HepG2 (cell line): ENCODE measurements around the gene EIF1AD. TPM values are rescaled to one million over a fixed set of nuclear protein-coding genes. Genes with fewer than 3 reads are reported as not detected.

ENCODE experiments used
- ADNP ChIP-seq: sonication (generic); formaldehyde crosslinking; IDR thresholded peaks from 2 replicates; pipeline ENCODE4 v1.4.0; 2020; ENCODE audit warnings: missing genetic modification reagents
- HOMEZ ChIP-seq: IDR thresholded peaks from 2 replicates; pipeline ENCODE4 v1.6.1; 2016; ENCODE audit warnings: low read depth
- KDM5A ChIP-seq: fragments of 200-600 bp; sonication (generic); IDR thresholded peaks from 2 replicates; pipeline ENCODE4 v1.7.0; 2018; ENCODE audit warnings: antibody characterized with exemption, mild to moderate bottlenecking, low read length, borderline replicate concordance
- LRRFIP1 ChIP-seq: sonication (generic); formaldehyde crosslinking; conservative IDR thresholded peaks from 2 replicates; pipeline ENCODE4 v1.4.0; 2020; ENCODE audit warnings: missing genetic modification reagents
- PRDM10 ChIP-seq: sonication (generic); formaldehyde crosslinking; IDR thresholded peaks from 2 replicates; pipeline ENCODE4 v1.4.0; 2020; ENCODE audit warnings: low read depth, missing genetic modification reagents
- RXRA ChIP-seq: sonication (generic); formaldehyde crosslinking; IDR thresholded peaks from 2 replicates; pipeline ENCODE4 v1.5.1; 2020; ENCODE audit warnings: missing genetic modification reagents
- TFE3 ChIP-seq: IDR thresholded peaks from 2 replicates; pipeline ENCODE4 v1.6.1; 2016
- TRAFD1 ChIP-seq: sonication (generic); formaldehyde crosslinking; IDR thresholded peaks from 2 replicates; pipeline ENCODE4 v1.5.1; 2020; ENCODE audit warnings: missing genetic modification reagents, mild to moderate bottlenecking, borderline replicate concordance
- ZNF232 ChIP-seq: sonication (generic); formaldehyde crosslinking; IDR thresholded peaks from 2 replicates; pipeline ENCODE4 v1.4.0; 2020; ENCODE audit warnings: missing genetic modification reagents, borderline replicate concordance
- ZNF558 ChIP-seq: sonication (generic); formaldehyde crosslinking; IDR thresholded peaks from 2 replicates; pipeline ENCODE4 v1.9.0; 2022; ENCODE audit warnings: mild to moderate bottlenecking, missing genetic modification reagents, borderline replicate concordance
- ZNF687 ChIP-seq: sonication (generic); formaldehyde crosslinking; IDR thresholded peaks from 2 replicates; pipeline ENCODE4 v1.5.1; 2020; ENCODE audit warnings: mild to moderate bottlenecking, missing genetic modification reagents, moderate library complexity
- ZNF878 ChIP-seq: sonication (generic); formaldehyde crosslinking; IDR thresholded peaks from 2 replicates; pipeline ENCODE4 v1.8.1; 2023; ENCODE audit warnings: mild to moderate bottlenecking, missing genetic modification reagents, moderate library complexity
- polyA plus RNA-seq, 8 experiments: library from polyadenylated mRNA; depleted of rRNA in 3 of 8; stranded (reverse) in 7 of 8; unstranded in 1 of 8; fragments of >200 nt; fragmentation: Illumina TruSeq in 4 of 8; extraction: Trizol in 4 of 8; gene quantifications; 2 replicates each; pipeline versions ENCODE4 v1.2.1 to v1.2.3, GENCODE V29; 2011 to 2016; ENCODE audit warnings: low read depth in 4 of 8, missing spikeins in 1 of 8, mixed read lengths in 1 of 8; ENCODE audit not compliant: insufficient read depth in 1 of 8
- total RNA-seq, 5 experiments: library from RNA; depleted of rRNA; stranded (reverse); fragments of >200 nt; fragmentation: Illumina TruSeq; extraction: Trizol; gene quantifications; 2 replicates each; pipeline ENCODE4 v1.2.3, GENCODE V29; 2016; ENCODE audit warnings: low read depth in 1 of 5

Gene EIF1AD
- total and polyA plus RNA-seq, 2 of the 13 experiments (the other 11 are each of a cell fraction or from before 2014, with no cell fraction given) = 18.2 to 30.8 TPM

GRCh38 chr11:66022401-66023185 is 20.6 kb upstream of the EIF1AD start (continued):
- TF ChIP-seq ZNF687 (CRISPR knock-in tag) = peak; percentile 76
- no peak for TF ChIP-seq ZNF558
- TF ChIP-seq ZNF878 (CRISPR knock-in tag) = no peak
- no peak for TF ChIP-seq TFE3 (CRISPR knock-in tag)
- TF ChIP-seq ZNF232 (CRISPR knock-in tag) = no peak
- TF ChIP-seq ADNP (CRISPR knock-in tag) = 0 out of 2 replicates have a peak, but pooled peaks have one; percentile 9
- TF ChIP-seq LRRFIP1 (CRISPR knock-in tag) = no peak
- no peak for TF ChIP-seq KDM5A
- peak; percentile 35; the same call in 1 of the 2 replicates for TF ChIP-seq RXRA (CRISPR knock-in tag)
- TF ChIP-seq TRAFD1 (CRISPR knock-in tag) = no peak
- no peak for TF ChIP-seq HOMEZ
- no peak for TF ChIP-seq PRDM10 (CRISPR knock-in tag)
